Gastroesophageal sphincter (tissue), 3 donors: ENCODE measurements around the gene ARPC5.

Experiments
- POLR2A ChIP-seq, 2 donors: fragments of 450-650 bp; IDR thresholded peaks; one replicate each; pipeline ENCODE4 v1.6.1; 2017; ENCODE audit warnings: antibody characterized with exemption in 2 of 2, mild to moderate bottlenecking in 2 of 2, moderate library complexity in 1 of 2
- POLR2AphosphoS5 ChIP-seq: sonication (generic); formaldehyde crosslinking; IDR thresholded peaks from one replicate; pipeline ENCODE4 v1.6.1; 2017; ENCODE audit warnings: antibody characterized with exemption
- TF ChIP-seq, protein P1 (sequence below), 4 experiments: fragments of 200-600 bp in 2 of 4; fragments of 450-650 bp in 2 of 4; sonication (generic) in 1 of 4; IDR thresholded peaks; one replicate each; pipeline ENCODE4 v1.5.1; 2017 to 2019; ENCODE audit warnings: antibody characterized with exemption in 4 of 4, mild to moderate bottlenecking in 2 of 4, moderate library complexity in 2 of 4

DNA sequence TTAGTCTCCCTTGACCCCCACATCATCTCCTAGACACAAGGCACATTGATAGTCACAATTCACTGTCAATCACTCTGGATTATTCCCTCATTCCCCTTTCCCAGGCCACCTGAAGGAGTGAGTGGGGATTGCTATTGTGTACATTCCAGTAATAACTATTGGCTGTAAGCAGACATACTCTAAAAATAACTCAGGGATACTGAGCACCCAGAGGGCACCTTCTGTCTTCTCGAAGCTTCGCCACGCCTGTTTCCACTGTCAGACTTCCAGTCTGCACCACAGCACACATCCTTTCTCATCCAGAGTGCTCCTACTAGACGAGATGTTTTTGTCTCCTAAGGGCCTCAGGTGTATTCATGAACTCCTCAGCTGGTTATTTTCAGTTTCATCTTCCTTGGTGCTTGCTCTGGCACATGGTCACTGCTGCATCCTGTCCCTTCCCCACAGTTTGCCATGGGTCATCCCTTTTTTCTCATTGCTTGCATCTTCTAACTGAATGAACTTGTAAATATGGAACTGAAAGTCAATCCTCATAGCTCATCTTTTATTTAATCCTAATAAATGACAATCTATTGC lies 18.4 kb upstream of the ARPC5 start:
- TF ChIP-seq, protein P1, sequence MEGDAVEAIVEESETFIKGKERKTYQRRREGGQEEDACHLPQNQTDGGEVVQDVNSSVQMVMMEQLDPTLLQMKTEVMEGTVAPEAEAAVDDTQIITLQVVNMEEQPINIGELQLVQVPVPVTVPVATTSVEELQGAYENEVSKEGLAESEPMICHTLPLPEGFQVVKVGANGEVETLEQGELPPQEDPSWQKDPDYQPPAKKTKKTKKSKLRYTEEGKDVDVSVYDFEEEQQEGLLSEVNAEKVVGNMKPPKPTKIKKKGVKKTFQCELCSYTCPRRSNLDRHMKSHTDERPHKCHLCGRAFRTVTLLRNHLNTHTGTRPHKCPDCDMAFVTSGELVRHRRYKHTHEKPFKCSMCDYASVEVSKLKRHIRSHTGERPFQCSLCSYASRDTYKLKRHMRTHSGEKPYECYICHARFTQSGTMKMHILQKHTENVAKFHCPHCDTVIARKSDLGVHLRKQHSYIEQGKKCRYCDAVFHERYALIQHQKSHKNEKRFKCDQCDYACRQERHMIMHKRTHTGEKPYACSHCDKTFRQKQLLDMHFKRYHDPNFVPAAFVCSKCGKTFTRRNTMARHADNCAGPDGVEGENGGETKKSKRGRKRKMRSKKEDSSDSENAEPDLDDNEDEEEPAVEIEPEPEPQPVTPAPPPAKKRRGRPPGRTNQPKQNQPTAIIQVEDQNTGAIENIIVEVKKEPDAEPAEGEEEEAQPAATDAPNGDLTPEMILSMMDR (IDR thresholded peaks at IDR 0.05): no peak
- no peak for TF ChIP-seq POLR2AphosphoS5
- TF ChIP-seq POLR2A (IDR thresholded peaks at IDR 0.05): no peak
